Stimulated activated naive CD8-positive, alpha-beta T cell treated with anti-CD3 and anti-CD28 coated beads, Interleukin-15, Interleukin-2, amounts not matched to agents 100 ng/mL and 50 ng/mL, for 24 hours (primary cell): ENCODE measurements around the gene C22orf42.
"Not testable (repeated sequence)": the region's sequence is repeated elsewhere in the genome, so short reads cannot be mapped to it uniquely, and the experiment has no call there.

Experiments used
- H3K27ac Mint-ChIP-seq: one replicate; pipeline ENCODE4 v1.8.0; 2021; ENCODE audit warnings: mild to moderate bottlenecking, mixed read lengths
- H3K27me3 Mint-ChIP-seq: one replicate; pipeline ENCODE4 v1.8.0; 2021; ENCODE audit warnings: mixed read lengths
- H3K36me3 Mint-ChIP-seq: one replicate; pipeline ENCODE4 v1.8.0; 2021; ENCODE audit warnings: low read depth, mixed read lengths
- H3K4me1 Mint-ChIP-seq: one replicate; pipeline ENCODE4 v1.8.0; 2021; ENCODE audit warnings: low read depth, mixed read lengths
- H3K4me3 Mint-ChIP-seq: one replicate; pipeline ENCODE4 v1.8.0; 2021; ENCODE audit warnings: mild to moderate bottlenecking, mixed read lengths
- H3K9me3 Mint-ChIP-seq: one replicate; pipeline ENCODE4 v1.8.0; 2021; ENCODE audit warnings: mixed read lengths

The C22orf42 gene

GRCh38 chr22:32199341-32199740 lies 40.2 kb upstream of the C22orf42 start:
- no peak overlapping the region for H3K27ac Mint-ChIP-seq
- no peaks in the 10 kb centered on the region for H3K36me3 Mint-ChIP-seq
- H3K27me3 Mint-ChIP-seq, result peaks cover 15% of the 10 kb centered on the region

GRCh38 chr22:32197553-32198226 lies 38.6 kb upstream of the C22orf42 start:
- not testable (repeated sequence) for H3K27ac Mint-ChIP-seq, H3K4me3 Mint-ChIP-seq, H3K9me3 Mint-ChIP-seq, H3K27me3 Mint-ChIP-seq, H3K4me1 Mint-ChIP-seq, H3K36me3 Mint-ChIP-seq

More at GRCh38 chr22:32199341-32199740, 40.2 kb upstream of the C22orf42 start:
- Mint-ChIP-seq H3K9me3 (no peaks in the 10 kb centered on the region), H3K4me3 (no peak overlapping the region), H3K4me1 (peaks cover 13% of the 10 kb centered on the region)

- H3K27ac Mint-ChIP-seq, H3K4me3 Mint-ChIP-seq, H3K27me3 Mint-ChIP-seq, H3K9me3 Mint-ChIP-seq, H3K36me3 Mint-ChIP-seq, H3K4me1 Mint-ChIP-seq: not testable (repeated sequence)
These were observed 36.8 kb upstream of the C22orf42 start for GRCh38 chr22:32195900-32196299.

GRCh38 chr22:32193346-32193745 lies 34.2 kb upstream of the C22orf42 start:
- not testable (repeated sequence) for H3K4me1 Mint-ChIP-seq, H3K9me3 Mint-ChIP-seq, H3K4me3 Mint-ChIP-seq

GRCh38 chr22:32191021-32191420 lies 31.9 kb upstream of the C22orf42 start:
- H3K4me1 Mint-ChIP-seq, H3K4me3 Mint-ChIP-seq, H3K36me3 Mint-ChIP-seq, H3K27me3 Mint-ChIP-seq, H3K27ac Mint-ChIP-seq, H3K9me3 Mint-ChIP-seq: not testable (repeated sequence)

More at GRCh38 chr22:32193346-32193745, 34.2 kb upstream of the C22orf42 start:
- not testable (repeated sequence) for H3K27me3 Mint-ChIP-seq, H3K36me3 Mint-ChIP-seq, H3K27ac Mint-ChIP-seq

- Mint-ChIP-seq H3K9me3 (no peaks in the 10 kb centered on the region), H3K4me1 (no peaks in the 10 kb centered on the region), H3K27me3 (peaks cover 11% of the 10 kb centered on the region), H3K36me3 (no peaks in the 10 kb centered on the region), H3K27ac (no peak overlapping the region), H3K4me3 (no peak overlapping the region)
These were observed 26.7 kb upstream of the C22orf42 start for GRCh38 chr22:32185821-32186220.

GRCh38 chr22:32183625-32184024 lies 24.5 kb upstream of the C22orf42 start:
- H3K27ac Mint-ChIP-seq, result no peak overlapping the region
- no peaks in the 10 kb centered on the region for H3K4me1 Mint-ChIP-seq
- peaks cover 13% of the 10 kb centered on the region for H3K27me3 Mint-ChIP-seq
- H3K36me3 Mint-ChIP-seq, result no peaks in the 10 kb centered on the region
- no peak overlapping the region for H3K4me3 Mint-ChIP-seq
- H3K9me3 Mint-ChIP-seq, result no peaks in the 10 kb centered on the region

- H3K4me3 Mint-ChIP-seq, result no peak overlapping the region
- H3K9me3 Mint-ChIP-seq, result no peaks in the 10 kb centered on the region
- H3K4me1 Mint-ChIP-seq, result no peaks in the 10 kb centered on the region
- no peaks in the 10 kb centered on the region for H3K36me3 Mint-ChIP-seq
- no peak overlapping the region for H3K27ac Mint-ChIP-seq
- H3K27me3 Mint-ChIP-seq, result peaks cover 29% of the 10 kb centered on the region
These were observed 21.9 kb upstream of the C22orf42 start for GRCh38 chr22:32181043-32181442.

GRCh38 chr22:32177221-32177765 lies 18.2 kb upstream of the C22orf42 start:
- Mint-ChIP-seq H3K4me1 (no peaks in the 10 kb centered on the region), H3K27ac (no peak overlapping the region)

GRCh38 chr22:32175683-32176644 lies 16.9 kb upstream of the C22orf42 start:
- Mint-ChIP-seq H3K27ac (no peak overlapping the region), H3K36me3 (no peaks in the 10 kb centered on the region), H3K4me1 (no peaks in the 10 kb centered on the region), H3K9me3 (no peaks in the 10 kb centered on the region), H3K27me3 (peaks cover 31% of the 10 kb centered on the region), H3K4me3 (no peak overlapping the region)

More at GRCh38 chr22:32177221-32177765, 18.2 kb upstream of the C22orf42 start:
- Mint-ChIP-seq H3K9me3 (no peaks in the 10 kb centered on the region), H3K27me3 (peaks cover 31% of the 10 kb centered on the region), H3K36me3 (no peaks in the 10 kb centered on the region), H3K4me3 (no peak overlapping the region)

GRCh38 chr22:32175115-32175514 lies 16.0 kb upstream of the C22orf42 start:
- Mint-ChIP-seq H3K9me3 (no peaks in the 10 kb centered on the region), H3K4me1 (no peaks in the 10 kb centered on the region), H3K27me3 (peaks cover 31% of the 10 kb centered on the region), H3K4me3 (no peak overlapping the region), H3K27ac (no peak overlapping the region), H3K36me3 (no peaks in the 10 kb centered on the region)

GRCh38 chr22:32165681-32166080 lies 6.6 kb upstream of the C22orf42 start:
- no peaks in the 10 kb centered on the region for H3K36me3 Mint-ChIP-seq
- peaks cover 12% of the 10 kb centered on the region for H3K27me3 Mint-ChIP-seq
- no peaks in the 10 kb centered on the region for H3K9me3 Mint-ChIP-seq
- no peaks in the 10 kb centered on the region for H3K4me1 Mint-ChIP-seq
- H3K27ac Mint-ChIP-seq, result no peak overlapping the region
- H3K4me3 Mint-ChIP-seq, result no peak overlapping the region

- Mint-ChIP-seq H3K27ac (no peak overlapping the region), H3K9me3 (no peaks in the 10 kb centered on the region), H3K4me1 (no peaks in the 10 kb centered on the region), H3K27me3 (peaks cover 12% of the 10 kb centered on the region), H3K36me3 (no peaks in the 10 kb centered on the region), H3K4me3 (no peak overlapping the region)
These were observed 5.2 kb upstream of the C22orf42 start for GRCh38 chr22:32164075-32164860.

- H3K27ac Mint-ChIP-seq, H3K9me3 Mint-ChIP-seq, H3K4me1 Mint-ChIP-seq, H3K36me3 Mint-ChIP-seq, H3K4me3 Mint-ChIP-seq: not testable (repeated sequence)
- peaks cover 15% of the 10 kb centered on the region for H3K27me3 Mint-ChIP-seq
These were observed 1.3 kb upstream of the C22orf42 start for GRCh38 chr22:32160411-32160810.

- not testable (repeated sequence) for H3K36me3 Mint-ChIP-seq, H3K4me3 Mint-ChIP-seq, H3K9me3 Mint-ChIP-seq, H3K27ac Mint-ChIP-seq, H3K4me1 Mint-ChIP-seq
- peaks cover 11% of the 10 kb centered on the region for H3K27me3 Mint-ChIP-seq
These were observed 1.5 kb downstream of the C22orf42 start for GRCh38 chr22:32157632-32158031.
